Gastroesophageal sphincter (tissue), 4 donors: Measurements from ENCODE around the gene ARHGAP12. TPM values are rescaled to one million over a fixed set of nuclear protein-coding genes. Genes with fewer than 3 reads are reported as not detected.

Experiments
- ATAC-seq: fragments of 150-250 bp; one replicate; pipeline ENCODE4 v1.9.1; 2016; ENCODE audit warnings: mild to moderate bottlenecking, moderate library complexity
- H3K27ac ChIP-seq, 4 donors: fragments of 200-600 bp; sonication (generic) in 3 of 4; 1 replicate in 3 of 4; 2 replicates in 1 of 4; pipeline ENCODE4 v1.5.1; 2016 to 2019
- H3K27me3 ChIP-seq: fragments of 200-600 bp; sonication (generic); one replicate; pipeline ENCODE4 v1.5.1; 2019
- H3K36me3 ChIP-seq, 2 donors: fragments of 200-600 bp; sonication (generic); one replicate each; pipeline ENCODE4 v1.5.1; 2019; ENCODE audit warnings: control low read depth in 1 of 2
- H3K4me1 ChIP-seq, 3 donors: fragments of 200-600 bp; sonication (generic); 1 replicate in 2 of 3; 2 replicates in 1 of 3; pipeline ENCODE4 v1.5.1; 2016 to 2019; ENCODE audit warnings: control low read depth in 2 of 3
- H3K4me3 ChIP-seq, 2 donors: fragments of 200-600 bp; sonication (generic); one replicate each; pipeline ENCODE4 v1.5.1; 2019; ENCODE audit warnings: mild to moderate bottlenecking in 1 of 2, moderate library complexity in 1 of 2
- H3K9me3 ChIP-seq, 3 donors: fragments of 200-600 bp; sonication (generic); one replicate each; pipeline ENCODE4 v1.5.1; 2017 to 2019; ENCODE audit warnings: control low read depth in 2 of 3
- CTCF ChIP-seq, 4 experiments: fragments of 200-600 bp in 2 of 4; fragments of 450-650 bp in 2 of 4; sonication (generic) in 1 of 4; IDR thresholded peaks; one replicate each; pipeline ENCODE4 v1.5.1; 2017 to 2019; ENCODE audit warnings: antibody characterized with exemption in 4 of 4, mild to moderate bottlenecking in 2 of 4, moderate library complexity in 2 of 4
- EP300 ChIP-seq: sonication (generic); formaldehyde crosslinking; IDR thresholded peaks from one replicate; pipeline ENCODE4 v1.6.1; 2017; ENCODE audit warnings: antibody characterized with exemption, mild to moderate bottlenecking
- POLR2A ChIP-seq, 2 donors: fragments of 450-650 bp; IDR thresholded peaks; one replicate each; pipeline ENCODE4 v1.6.1; 2017; ENCODE audit warnings: antibody characterized with exemption in 2 of 2, mild to moderate bottlenecking in 2 of 2, moderate library complexity in 1 of 2
- POLR2AphosphoS5 ChIP-seq: sonication (generic); formaldehyde crosslinking; IDR thresholded peaks from one replicate; pipeline ENCODE4 v1.6.1; 2017; ENCODE audit warnings: antibody characterized with exemption
- WGBS, 2 donors: methylation state at CpG; one replicate each; pipeline ENCODE4 v1.1.5; 2018; ENCODE audit warnings: low coverage in 1 of 2; 5-methylcytosine and 5-hydroxymethylcytosine counted together
- total RNA-seq, 4 donors: library from RNA; depleted of rRNA; stranded (reverse); fragments of >200 nt; gene quantifications; one replicate each; pipeline ENCODE4 v1.1.0, GENCODE V29; 2016

The ARHGAP12 gene
- total RNA-seq, 4 donors from 2014 or later: 28.0 to 43.1 (median 41.1) TPM

- Histone ChIP-seq H3K4me3 (no peak overlapping the region), H3K36me3 (no peaks in the 10 kb centered on the region), H3K4me1 (no peaks in the 10 kb centered on the region), H3K27me3 (no peaks in the 10 kb centered on the region), H3K9me3 (no peaks in the 10 kb centered on the region), H3K27ac (no peak overlapping the region)
- TF ChIP-seq POLR2AphosphoS5: no peak
- no peak for TF ChIP-seq POLR2A (IDR thresholded peaks at IDR 0.05)
- TF ChIP-seq CTCF (IDR thresholded peaks at IDR 0.05): no peak
- no peak for TF ChIP-seq EP300
- no peak for ATAC-seq
- 75 to 100% methylated on average over 1 of the region's 1 CpG for WGBS, 2 donors
These were observed 135.9 kb downstream of the ARHGAP12 start for GRCh38 chr10:31792745-31793144.

- no peak for ATAC-seq
- no peaks in the 10 kb centered on the region for H3K36me3 ChIP-seq
- no peaks in the 10 kb centered on the region for H3K9me3 ChIP-seq
- WGBS, 2 donors: 73 to 100% methylated on average over 1 of the region's 1 CpG
- no peaks in the 10 kb centered on the region for H3K4me1 ChIP-seq
- no peak overlapping the region for H3K27ac ChIP-seq
- no peaks in the 10 kb centered on the region for H3K27me3 ChIP-seq
- TF ChIP-seq POLR2A (IDR thresholded peaks at IDR 0.05): no peak
- no peak for TF ChIP-seq CTCF (IDR thresholded peaks at IDR 0.05)
- no peak for TF ChIP-seq EP300
- no peak for TF ChIP-seq POLR2AphosphoS5
- no peak overlapping the region for H3K4me3 ChIP-seq
These were observed 139.1 kb downstream of the ARHGAP12 start for GRCh38 chr10:31789555-31789954.

- no peaks in the 10 kb centered on the region for H3K9me3 ChIP-seq
- no peak for TF ChIP-seq EP300
- TF ChIP-seq POLR2AphosphoS5: no peak
- TF ChIP-seq POLR2A (IDR thresholded peaks at IDR 0.05): no peak
- no peak for TF ChIP-seq CTCF (IDR thresholded peaks at IDR 0.05)
- H3K4me3 ChIP-seq: no peak overlapping the region
- H3K27me3 ChIP-seq: no peaks in the 10 kb centered on the region
- H3K36me3 ChIP-seq: no peaks in the 10 kb centered on the region
- WGBS, 2 donors: 44 to 67% methylated on average over 1 to 2 of the region's 2 CpGs
- no peaks in the 10 kb centered on the region for H3K4me1 ChIP-seq
- ATAC-seq: no peak
- H3K27ac ChIP-seq: no peak overlapping the region
These were observed 145.9 kb downstream of the ARHGAP12 start for GRCh38 chr10:31782701-31783100.

- 69 to 71% methylated on average over 2 of the region's 2 CpGs for WGBS, 2 donors
These were observed 147.9 kb downstream of the ARHGAP12 start for GRCh38 chr10:31780717-31781116.

More at GRCh38 chr10:31780717-31781116, 147.9 kb downstream of the ARHGAP12 start:
- TF ChIP-seq POLR2AphosphoS5 (no peak), EP300 (no peak), POLR2A (IDR thresholded peaks at IDR 0.05) (no peak), CTCF (IDR thresholded peaks at IDR 0.05) (no peak)
- no peak overlapping the region for H3K4me3 ChIP-seq
- no peak overlapping the region for H3K27ac ChIP-seq
- H3K27me3 ChIP-seq: no peaks in the 10 kb centered on the region
- H3K9me3 ChIP-seq: no peaks in the 10 kb centered on the region
- no peak for ATAC-seq
- H3K36me3 ChIP-seq: no peaks in the 10 kb centered on the region
- no peaks in the 10 kb centered on the region for H3K4me1 ChIP-seq
